ENCODE data around the gene SHOX.

Gene SHOX

DNA sequence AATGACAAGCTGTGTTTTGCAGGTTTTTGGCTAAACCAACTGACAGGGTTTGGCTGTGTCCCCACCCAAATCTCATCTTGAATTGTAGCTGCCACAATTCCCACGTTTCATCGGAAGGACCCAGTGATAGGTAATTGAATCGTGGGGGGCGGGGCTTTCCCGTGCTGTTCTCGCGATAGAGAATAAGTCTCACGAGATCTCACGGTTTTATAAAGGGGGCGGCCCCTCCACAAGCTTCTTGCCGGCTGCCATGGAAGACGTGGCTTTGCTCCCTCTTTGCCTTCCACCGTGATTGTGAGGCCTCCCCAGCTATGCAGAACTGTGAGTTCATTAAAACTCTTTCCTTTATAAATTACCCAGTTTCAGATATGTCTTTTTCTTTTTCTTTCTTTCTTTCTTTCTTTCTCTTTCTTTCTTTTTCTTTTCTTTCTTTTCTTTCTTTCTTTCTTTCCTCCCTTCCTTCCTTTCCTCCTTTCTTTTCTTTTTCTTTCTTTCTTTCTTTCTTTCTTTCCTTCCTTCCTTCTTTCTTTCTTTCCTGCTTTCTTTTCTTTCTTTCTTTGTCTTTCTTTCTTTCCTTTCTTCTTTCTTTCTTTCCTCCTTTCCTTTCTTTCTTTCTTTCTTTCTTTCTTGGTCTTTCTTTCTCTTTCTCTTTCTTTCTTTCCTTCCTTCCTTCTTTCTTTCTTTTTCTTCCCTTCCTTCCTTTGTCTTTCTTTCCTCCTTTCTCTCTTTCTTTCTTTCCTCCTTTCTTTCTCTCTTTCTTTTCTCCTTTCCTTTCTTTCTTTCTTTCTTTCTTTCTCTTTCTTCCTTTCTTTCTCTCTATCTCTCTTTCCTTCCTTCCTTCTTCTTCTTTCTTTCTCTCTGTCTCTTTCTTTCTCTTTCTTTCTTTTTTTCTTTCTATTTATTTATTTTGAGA, 54.8 kb downstream of the SHOX start:
- DNase-seq (ENCODE audit: low read depth) = no peak
- TF ChIP-seq, protein P1, sequence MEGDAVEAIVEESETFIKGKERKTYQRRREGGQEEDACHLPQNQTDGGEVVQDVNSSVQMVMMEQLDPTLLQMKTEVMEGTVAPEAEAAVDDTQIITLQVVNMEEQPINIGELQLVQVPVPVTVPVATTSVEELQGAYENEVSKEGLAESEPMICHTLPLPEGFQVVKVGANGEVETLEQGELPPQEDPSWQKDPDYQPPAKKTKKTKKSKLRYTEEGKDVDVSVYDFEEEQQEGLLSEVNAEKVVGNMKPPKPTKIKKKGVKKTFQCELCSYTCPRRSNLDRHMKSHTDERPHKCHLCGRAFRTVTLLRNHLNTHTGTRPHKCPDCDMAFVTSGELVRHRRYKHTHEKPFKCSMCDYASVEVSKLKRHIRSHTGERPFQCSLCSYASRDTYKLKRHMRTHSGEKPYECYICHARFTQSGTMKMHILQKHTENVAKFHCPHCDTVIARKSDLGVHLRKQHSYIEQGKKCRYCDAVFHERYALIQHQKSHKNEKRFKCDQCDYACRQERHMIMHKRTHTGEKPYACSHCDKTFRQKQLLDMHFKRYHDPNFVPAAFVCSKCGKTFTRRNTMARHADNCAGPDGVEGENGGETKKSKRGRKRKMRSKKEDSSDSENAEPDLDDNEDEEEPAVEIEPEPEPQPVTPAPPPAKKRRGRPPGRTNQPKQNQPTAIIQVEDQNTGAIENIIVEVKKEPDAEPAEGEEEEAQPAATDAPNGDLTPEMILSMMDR (IDR thresholded peaks at IDR 0.05; ENCODE audit: insufficient read depth, low read depth, low read length, missing control alignments) = no peak
- H3K4me3 ChIP-seq (ENCODE audit: low read depth, low read length) = no peak overlapping the region

DNA sequence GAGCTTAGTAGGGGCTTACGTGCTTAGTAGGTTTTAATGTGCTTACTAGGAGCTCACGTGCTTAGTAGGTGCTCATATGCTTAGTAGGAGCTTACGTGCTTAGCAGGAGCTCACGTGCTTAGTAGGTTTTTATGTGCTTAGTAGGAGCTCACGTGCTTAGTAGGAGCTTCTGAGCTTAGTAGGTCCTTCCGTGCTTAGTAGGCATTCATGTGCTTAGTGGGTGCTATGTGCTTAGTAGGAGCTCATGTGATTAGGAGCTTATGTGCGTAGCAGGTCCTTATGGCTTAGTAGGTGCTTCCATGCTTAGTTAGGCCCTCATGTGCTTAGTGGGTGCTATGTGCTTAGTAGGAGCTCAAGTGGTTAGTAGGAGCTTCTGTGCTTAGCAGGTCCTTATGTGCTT, 59.4 kb downstream of the SHOX start:
- TF ChIP-seq, protein P1 (IDR thresholded peaks at IDR 0.05; ENCODE audit: insufficient read depth, low read depth, low read length, missing control alignments) = no peak
- H3K4me3 ChIP-seq (ENCODE audit: low read depth, low read length) = no peak overlapping the region
- DNase-seq (ENCODE audit: low read depth) = no peak

DNA sequence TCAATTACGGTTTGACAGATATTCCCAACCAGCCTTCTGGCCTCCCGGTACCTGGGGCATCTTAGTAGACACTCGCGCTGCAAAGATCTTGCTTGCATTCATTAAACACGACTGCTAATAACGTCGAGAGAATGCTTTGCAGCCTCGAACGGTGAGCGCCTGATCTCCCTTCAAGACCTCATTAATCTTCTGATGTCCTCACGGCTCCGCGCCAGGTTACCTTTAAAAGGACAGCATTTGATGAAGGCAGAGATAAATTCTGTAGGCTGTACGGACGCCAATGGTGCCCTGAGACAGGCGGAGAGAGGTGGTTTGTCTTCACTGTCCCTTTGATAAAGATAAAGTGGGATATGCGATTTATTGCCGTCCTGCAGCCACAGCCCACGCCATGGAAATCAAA, 64.2 kb downstream of the SHOX start:
- TF ChIP-seq, protein P1 (IDR thresholded peaks at IDR 0.05; ENCODE audit: insufficient read depth, low read depth, low read length, missing control alignments) = no peak
- no peak overlapping the region for H3K4me3 ChIP-seq (ENCODE audit: low read depth, low read length)
- DNase-seq (ENCODE audit: low read depth) = no peak

DNA sequence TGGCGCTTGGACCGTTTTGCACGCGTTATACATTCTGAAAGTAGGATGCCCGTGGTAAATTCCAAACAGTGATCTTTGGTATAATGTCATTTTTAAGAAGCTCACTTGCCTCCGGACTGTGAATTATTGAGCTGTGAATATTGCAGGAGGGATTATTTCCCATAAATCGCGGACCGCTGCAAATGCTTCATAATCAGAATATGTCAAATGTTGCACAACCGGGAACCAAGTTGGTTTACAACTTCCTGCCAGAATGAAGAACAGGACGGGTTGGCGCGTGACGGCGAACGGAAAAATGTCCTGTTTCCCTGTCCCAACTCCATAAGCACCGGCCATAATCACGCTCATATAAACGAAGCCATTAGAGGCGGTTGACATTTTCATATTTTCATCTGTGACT, 67.6 kb downstream of the SHOX start:
- TF ChIP-seq, protein P1 (IDR thresholded peaks at IDR 0.05; ENCODE audit: insufficient read depth, low read depth, low read length, missing control alignments) = no peak
- no peak overlapping the region for H3K4me3 ChIP-seq (ENCODE audit: low read depth, low read length)
- no peak for DNase-seq (ENCODE audit: low read depth)

DNA sequence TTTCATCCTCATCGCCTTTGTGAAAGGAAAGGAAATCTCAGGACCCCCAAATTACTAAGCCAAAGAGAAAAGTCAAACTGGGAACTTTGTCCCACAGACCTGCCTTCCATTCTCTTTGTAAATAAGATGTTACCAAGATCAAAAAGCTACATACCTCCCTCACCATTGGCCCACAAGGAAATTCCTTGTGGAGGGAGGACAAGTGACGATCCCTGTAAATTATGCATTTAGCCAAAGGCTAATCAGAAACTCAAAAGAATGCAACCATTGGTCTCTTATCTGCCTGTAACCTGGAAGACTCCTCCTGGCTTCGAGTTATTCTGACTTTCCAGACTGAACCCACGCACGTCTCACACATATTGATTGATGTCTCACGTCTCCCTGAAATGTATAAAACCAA, 70.3 kb downstream of the SHOX start:
- no peak overlapping the region for H3K4me3 ChIP-seq (ENCODE audit: low read depth, low read length)
- TF ChIP-seq, protein P1 (IDR thresholded peaks at IDR 0.05; ENCODE audit: insufficient read depth, low read depth, low read length, missing control alignments) = no peak
- DNase-seq (ENCODE audit: low read depth) = no peak

DNA sequence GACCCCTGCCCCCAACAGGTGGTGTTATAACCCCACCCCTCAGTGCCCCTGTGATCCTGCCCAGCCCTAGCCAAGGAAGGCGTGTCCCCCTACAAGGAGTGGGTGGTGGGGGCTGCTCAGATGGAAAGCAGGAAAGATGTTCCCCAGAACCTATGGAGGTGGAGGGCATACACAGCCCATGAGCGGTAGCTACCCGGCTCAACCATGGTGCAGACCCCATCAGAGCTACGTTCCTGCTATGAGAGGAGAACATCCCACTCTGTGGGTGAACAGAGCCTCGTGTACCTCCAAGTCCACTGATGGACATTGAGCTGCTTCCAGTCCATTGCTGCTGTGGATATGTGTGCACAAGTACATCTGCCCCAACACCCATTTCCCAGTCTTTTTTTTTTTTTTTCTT, 71.1 kb downstream of the SHOX start:
- DNase-seq (ENCODE audit: low read depth) = no peak
- no peak overlapping the region for H3K4me3 ChIP-seq (ENCODE audit: low read depth, low read length)
- TF ChIP-seq, protein P1 (IDR thresholded peaks at IDR 0.05; ENCODE audit: insufficient read depth, low read depth, low read length, missing control alignments) = no peak

DNA sequence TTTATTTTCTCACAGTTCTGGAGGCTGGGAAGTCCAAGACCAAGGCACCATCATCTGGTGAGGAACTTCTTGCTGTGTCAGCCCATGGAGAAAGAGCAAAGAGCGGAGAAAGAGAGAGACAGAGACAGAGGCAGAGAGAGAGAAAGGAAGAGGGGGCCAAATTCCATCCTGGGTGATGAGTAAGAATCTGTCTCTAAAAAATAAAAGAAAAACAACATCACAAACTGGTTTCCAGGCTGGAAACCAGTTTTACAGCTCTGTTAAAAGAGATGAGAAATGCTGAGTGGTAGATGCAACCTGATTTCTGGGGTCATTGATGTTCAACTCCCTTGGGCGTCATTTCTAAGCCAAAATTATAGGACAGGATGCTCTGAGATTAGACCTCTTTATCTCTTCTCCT, 72.9 kb downstream of the SHOX start:
- H3K4me3 ChIP-seq (ENCODE audit: low read depth, low read length) = no peak overlapping the region
- TF ChIP-seq, protein P1 (IDR thresholded peaks at IDR 0.05; ENCODE audit: insufficient read depth, low read depth, low read length, missing control alignments) = no peak
- DNase-seq (ENCODE audit: low read depth) = no peak

All from GM12865 (cell line).